ENCODE data around the gene COL18A1. TPM values are rescaled to one million over a fixed set of nuclear protein-coding genes. Genes with fewer than 3 reads are reported as not detected.

COL18A1 gene
- total RNA-seq, 1 donor from 2014 or later, result 9.5 TPM

DNA sequence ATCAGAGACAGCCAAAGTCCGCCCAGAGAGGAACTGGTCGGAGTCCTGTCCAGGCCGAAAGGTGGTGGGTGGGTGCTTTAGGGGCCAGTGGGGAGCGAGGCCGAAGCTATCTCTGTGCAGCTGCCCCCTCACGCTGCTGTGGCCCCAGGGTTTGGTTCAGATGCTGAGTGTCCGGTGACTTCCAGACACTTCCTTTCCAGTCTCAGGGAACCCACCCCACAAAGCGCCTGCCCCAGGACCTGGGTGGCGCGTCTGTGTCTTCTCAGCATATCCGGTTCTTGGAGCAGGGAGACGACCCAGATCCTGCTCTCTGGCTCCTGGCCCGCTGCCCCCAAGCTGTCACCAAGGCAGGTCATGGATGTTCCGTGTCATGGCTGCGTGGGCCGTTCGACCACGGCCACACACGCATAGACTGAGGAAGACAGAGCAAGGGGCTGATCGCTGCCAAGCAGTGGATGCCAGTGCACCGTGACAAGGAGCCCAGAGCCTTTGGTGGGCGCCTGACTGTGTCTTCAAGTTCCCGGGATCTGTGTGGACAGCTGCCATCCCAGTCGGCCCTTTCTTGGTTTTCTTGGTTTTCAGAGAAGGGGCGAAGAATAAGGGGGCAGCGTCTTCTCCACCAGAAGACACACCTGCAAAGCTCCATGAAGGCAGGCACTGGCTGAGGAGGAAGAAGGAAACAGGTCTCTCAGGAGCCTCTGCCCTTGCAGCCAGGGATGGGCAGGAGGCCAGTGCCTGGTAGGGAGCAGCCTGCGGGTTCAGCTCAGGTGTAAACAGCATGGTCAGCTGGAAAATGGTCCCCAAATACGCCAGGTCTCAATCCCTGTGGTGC lies 22.9 kb upstream of the COL18A1 start:
- peak; percentile 11 for DNase-seq
- TF ChIP-seq, protein P1, sequence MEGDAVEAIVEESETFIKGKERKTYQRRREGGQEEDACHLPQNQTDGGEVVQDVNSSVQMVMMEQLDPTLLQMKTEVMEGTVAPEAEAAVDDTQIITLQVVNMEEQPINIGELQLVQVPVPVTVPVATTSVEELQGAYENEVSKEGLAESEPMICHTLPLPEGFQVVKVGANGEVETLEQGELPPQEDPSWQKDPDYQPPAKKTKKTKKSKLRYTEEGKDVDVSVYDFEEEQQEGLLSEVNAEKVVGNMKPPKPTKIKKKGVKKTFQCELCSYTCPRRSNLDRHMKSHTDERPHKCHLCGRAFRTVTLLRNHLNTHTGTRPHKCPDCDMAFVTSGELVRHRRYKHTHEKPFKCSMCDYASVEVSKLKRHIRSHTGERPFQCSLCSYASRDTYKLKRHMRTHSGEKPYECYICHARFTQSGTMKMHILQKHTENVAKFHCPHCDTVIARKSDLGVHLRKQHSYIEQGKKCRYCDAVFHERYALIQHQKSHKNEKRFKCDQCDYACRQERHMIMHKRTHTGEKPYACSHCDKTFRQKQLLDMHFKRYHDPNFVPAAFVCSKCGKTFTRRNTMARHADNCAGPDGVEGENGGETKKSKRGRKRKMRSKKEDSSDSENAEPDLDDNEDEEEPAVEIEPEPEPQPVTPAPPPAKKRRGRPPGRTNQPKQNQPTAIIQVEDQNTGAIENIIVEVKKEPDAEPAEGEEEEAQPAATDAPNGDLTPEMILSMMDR (IDR thresholded peaks at IDR 0.05; ENCODE audit: partially characterized antibody, unreplicated experiment), result no peak

DNA sequence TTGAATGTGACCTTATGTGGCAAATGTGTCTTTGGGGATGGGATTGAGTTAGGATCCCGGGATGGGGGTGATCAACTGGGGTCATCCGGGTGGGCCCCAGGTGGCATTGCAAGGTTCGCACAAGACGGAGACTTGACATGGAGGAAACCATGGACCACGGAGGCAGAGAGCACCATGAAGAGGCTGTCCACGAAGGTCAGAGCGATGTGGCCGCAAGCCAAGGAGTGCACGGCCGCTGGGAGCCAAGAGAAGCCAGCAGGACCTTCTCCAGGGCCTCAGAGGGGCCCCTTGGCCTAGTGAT lies 22.3 kb upstream of the COL18A1 start:
- H3K27ac Mint-ChIP-seq (ENCODE audit: unreplicated experiment), result no peak overlapping the region
- H3K36me3 Mint-ChIP-seq (ENCODE audit: unreplicated experiment), result peaks cover 6% of the 10 kb centered on the region
- peaks cover 11% of the 10 kb centered on the region for H3K27me3 Mint-ChIP-seq (ENCODE audit: unreplicated experiment)
- H3K4me1 Mint-ChIP-seq (ENCODE audit: low read depth, unreplicated experiment), result peaks cover 4% of the 10 kb centered on the region
- H3K9me3 Mint-ChIP-seq (ENCODE audit: unreplicated experiment), result peaks cover 11% of the 10 kb centered on the region
- DNase-seq, result peak; percentile 5
- TF ChIP-seq, protein P1 (IDR thresholded peaks at IDR 0.05; ENCODE audit: partially characterized antibody, unreplicated experiment), result no peak
- no peak overlapping the region for H3K4me3 Mint-ChIP-seq (ENCODE audit: unreplicated experiment)

More for the DNA sequence above, 22.9 kb upstream of the COL18A1 start:
- Mint-ChIP-seq H3K27ac (ENCODE audit: unreplicated experiment) (no peak overlapping the region), H3K27me3 (ENCODE audit: unreplicated experiment) (peaks cover 14% of the 10 kb centered on the region), H3K36me3 (ENCODE audit: unreplicated experiment) (peaks cover 10% of the 10 kb centered on the region), H3K4me1 (ENCODE audit: low read depth, unreplicated experiment) (peaks cover 4% of the 10 kb centered on the region), H3K4me3 (ENCODE audit: unreplicated experiment) (no peak overlapping the region), H3K9me3 (ENCODE audit: unreplicated experiment) (peaks cover 14% of the 10 kb centered on the region)

DNA sequence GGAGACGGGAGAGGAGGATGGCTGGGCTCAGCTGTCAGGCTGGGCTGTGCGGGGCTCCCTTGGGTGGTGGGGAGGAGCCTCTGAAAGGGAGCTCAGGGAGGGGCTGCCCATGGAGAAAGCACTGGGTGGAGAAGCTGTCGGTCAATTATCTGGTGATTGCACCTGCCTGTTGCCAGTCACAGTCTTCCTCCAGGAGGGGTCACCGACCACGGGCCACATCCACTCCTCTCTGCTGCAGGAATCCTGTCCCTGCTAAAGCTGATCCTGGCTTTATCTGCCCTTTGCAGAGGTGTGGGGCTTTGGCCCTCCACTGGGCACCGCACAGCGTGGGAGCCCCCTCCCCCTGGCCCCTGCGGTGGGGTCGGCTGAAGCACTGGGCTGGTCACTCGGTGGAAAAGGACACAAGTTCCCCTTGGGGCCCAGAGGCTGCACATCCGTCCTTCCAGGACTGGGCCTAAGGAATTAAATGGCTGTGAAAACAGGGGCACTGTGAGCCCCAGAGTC lies 21.8 kb upstream of the COL18A1 start:
- H3K27ac Mint-ChIP-seq (ENCODE audit: unreplicated experiment), result no peak overlapping the region
- peaks cover 12% of the 10 kb centered on the region for H3K27me3 Mint-ChIP-seq (ENCODE audit: unreplicated experiment)
- H3K36me3 Mint-ChIP-seq (ENCODE audit: unreplicated experiment), result peaks cover 6% of the 10 kb centered on the region
- TF ChIP-seq, protein P1 (IDR thresholded peaks at IDR 0.05; ENCODE audit: partially characterized antibody, unreplicated experiment), result no peak
- peak; percentile 22 for DNase-seq
- H3K9me3 Mint-ChIP-seq (ENCODE audit: unreplicated experiment), result peaks cover 7% of the 10 kb centered on the region
- peaks cover 4% of the 10 kb centered on the region for H3K4me1 Mint-ChIP-seq (ENCODE audit: low read depth, unreplicated experiment)
- H3K4me3 Mint-ChIP-seq (ENCODE audit: unreplicated experiment), result no peak overlapping the region

DNA sequence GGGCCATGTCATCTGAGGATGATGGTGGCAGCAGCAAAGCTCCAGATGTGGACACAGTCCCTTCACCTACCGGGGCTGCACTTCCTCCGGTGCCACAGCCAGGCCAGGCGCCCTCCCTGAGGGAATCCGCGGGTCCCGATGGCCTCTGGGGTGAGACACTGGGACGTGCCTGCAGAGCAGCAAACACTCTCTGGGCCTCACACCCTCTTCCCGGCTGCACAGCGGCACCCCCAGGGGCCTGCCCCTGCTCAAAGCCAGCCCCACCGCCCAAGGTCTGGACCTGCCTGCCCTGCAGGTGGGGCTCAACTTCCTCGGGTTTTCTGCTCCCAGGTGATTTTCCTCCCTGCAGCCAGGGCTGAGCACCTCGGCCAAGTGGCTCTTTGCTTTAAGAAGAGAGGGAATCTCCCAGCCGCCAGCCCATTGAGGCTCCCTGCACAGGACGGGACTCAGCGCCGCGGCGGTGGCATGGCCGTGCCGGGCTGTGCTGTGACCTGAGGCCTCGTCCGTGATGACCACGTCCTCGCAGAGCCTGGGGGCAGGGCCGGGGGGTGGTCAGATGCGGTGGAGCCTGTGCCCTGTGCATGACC lies 21.3 kb upstream of the COL18A1 start:
- Mint-ChIP-seq H3K27ac (ENCODE audit: unreplicated experiment) (no peak overlapping the region), H3K4me3 (ENCODE audit: unreplicated experiment) (no peak overlapping the region), H3K4me1 (ENCODE audit: low read depth, unreplicated experiment) (peaks cover 4% of the 10 kb centered on the region)

More for the DNA sequence above, 21.3 kb upstream of the COL18A1 start:
- DNase-seq, result peak; percentile 15
- H3K36me3 Mint-ChIP-seq (ENCODE audit: unreplicated experiment), result peaks cover 6% of the 10 kb centered on the region
- TF ChIP-seq, protein P1 (IDR thresholded peaks at IDR 0.05; ENCODE audit: partially characterized antibody, unreplicated experiment), result no peak
- peaks cover 12% of the 10 kb centered on the region for H3K27me3 Mint-ChIP-seq (ENCODE audit: unreplicated experiment)
- peaks cover 7% of the 10 kb centered on the region for H3K9me3 Mint-ChIP-seq (ENCODE audit: unreplicated experiment)
